CD14-positive monocyte (primary cell): ENCODE measurements around the gene USP15. TPM values are rescaled to one million over a fixed set of nuclear protein-coding genes. Genes with fewer than 3 reads are reported as not detected.

Experiments used
- DNase-seq, 3 donors: peaks; one replicate each; pipeline ENCODE4 v3.0.0-alpha.2; 2011 to 2022
- H2AFZ ChIP-seq: 2 replicates; pipeline ENCODE4 v1.6.0; 2012; ENCODE audit warnings: mild to moderate bottlenecking, low read depth, low read length, inconsistent platforms; ENCODE audit not compliant: insufficient read depth, poor library complexity, severe bottlenecking
- H3K27ac ChIP-seq, 2 donors: 1 replicate in 1 of 2; 2 replicates in 1 of 2; pipeline ENCODE4 v1.5.1; 2012 to 2013; ENCODE audit warnings: low read length in 2 of 2, control low read depth in 1 of 2, inconsistent platforms in 1 of 2, low read depth in 1 of 2, mild to moderate bottlenecking in 1 of 2
- H3K27me3 ChIP-seq, 2 donors: one replicate each; pipeline versions ENCODE4 v1.6.0 to v1.6.1; 2011 to 2013; ENCODE audit warnings: low read length in 2 of 2; ENCODE audit not compliant: control insufficient read depth in 2 of 2, insufficient read depth in 2 of 2
- H3K36me3 ChIP-seq, 2 donors: replicated peaks in 1 of 2; 1 replicate in 1 of 2; 2 replicates in 1 of 2; pipeline versions ENCODE4 v1.5.1 to v1.6.1; 2012 to 2013; ENCODE audit warnings: low read length in 2 of 2, control low read depth in 1 of 2, inconsistent platforms in 1 of 2, mild to moderate bottlenecking in 1 of 2; ENCODE audit not compliant: insufficient read depth in 2 of 2, control insufficient read depth in 1 of 2
- H3K4me1 ChIP-seq, 2 donors: 1 replicate in 1 of 2; 2 replicates in 1 of 2; pipeline versions ENCODE4 v1.5.1 to v1.6.1; 2012 to 2013; ENCODE audit warnings: low read length in 2 of 2, control low read depth in 1 of 2, inconsistent platforms in 1 of 2, mild to moderate bottlenecking in 1 of 2, moderate library complexity in 1 of 2; ENCODE audit not compliant: insufficient read depth in 2 of 2, control insufficient read depth in 1 of 2
- H3K4me2 ChIP-seq: replicated peaks from 2 replicates; pipeline ENCODE3; 2012; ENCODE audit warnings: low read length, moderate library complexity, mild to moderate bottlenecking; ENCODE audit not compliant: poor library complexity, severe bottlenecking; ENCODE audit errors: extremely low read depth
- H3K4me3 ChIP-seq, 3 experiments: fragments of 200-600 bp in 1 of 3; sonication (generic) in 1 of 3; replicated peaks in 1 of 3; 1 replicate in 2 of 3; 2 replicates in 1 of 3; pipeline ENCODE4 v1.5.1; 2011 to 2013; ENCODE audit warnings: low read length in 3 of 3, mild to moderate bottlenecking in 3 of 3, control low read depth in 2 of 3, low read depth in 2 of 3, inconsistent platforms in 1 of 3, moderate library complexity in 1 of 3
- H3K79me2 ChIP-seq: 2 replicates; pipeline ENCODE4 v1.6.0; 2012; ENCODE audit warnings: mild to moderate bottlenecking, control low read depth, inconsistent platforms, low read length, moderate library complexity; ENCODE audit not compliant: insufficient read depth
- H3K9ac ChIP-seq: 2 replicates; pipeline ENCODE4 v1.6.0; 2017; ENCODE audit warnings: low read length, mild to moderate bottlenecking; ENCODE audit not compliant: insufficient read depth, poor library complexity, severe bottlenecking
- H3K9me3 ChIP-seq, 2 donors: replicated peaks in 1 of 2; 1 replicate in 1 of 2; 2 replicates in 1 of 2; pipeline versions ENCODE4 v1.5.1 to v1.6.1; 2012 to 2013; ENCODE audit warnings: low read length in 2 of 2, control low read depth in 1 of 2; ENCODE audit not compliant: control insufficient read depth in 1 of 2, insufficient read depth in 1 of 2
- H4K20me1 ChIP-seq: 2 replicates; pipeline ENCODE4 v1.6.0; 2012; ENCODE audit warnings: mild to moderate bottlenecking, low read length, control low read depth, moderate library complexity; ENCODE audit not compliant: insufficient read depth
- H3K27ac Mint-ChIP-seq, 7 donors: one replicate each; pipeline ENCODE4 v1.8.0; 2020; ENCODE audit warnings: mild to moderate bottlenecking in 7 of 7, mixed read lengths in 7 of 7, moderate library complexity in 6 of 7, inconsistent platforms in 2 of 7
- H3K27me3 Mint-ChIP-seq, 3 donors: one replicate each; pipeline ENCODE4 v1.8.0; 2021 to 2022; ENCODE audit warnings: low read depth in 3 of 3, mild to moderate bottlenecking in 3 of 3, mixed read lengths in 3 of 3, moderate library complexity in 3 of 3, inconsistent platforms in 1 of 3
- H3K36me3 Mint-ChIP-seq, 2 donors: one replicate each; pipeline ENCODE4 v1.8.0; 2020; ENCODE audit warnings: mixed read lengths in 2 of 2, inconsistent platforms in 1 of 2, mild to moderate bottlenecking in 1 of 2
- H3K4me1 Mint-ChIP-seq: one replicate; pipeline ENCODE4 v1.8.0; 2020; ENCODE audit warnings: mild to moderate bottlenecking, mixed read lengths
- H3K4me3 Mint-ChIP-seq, 2 donors: one replicate each; pipeline ENCODE4 v1.8.0; 2020; ENCODE audit warnings: mild to moderate bottlenecking in 2 of 2, mixed read lengths in 2 of 2, moderate library complexity in 1 of 2
- H3K9me3 Mint-ChIP-seq, 7 donors: one replicate each; pipeline ENCODE4 v1.8.0; 2020 to 2022; ENCODE audit warnings: mixed read lengths in 7 of 7, mild to moderate bottlenecking in 6 of 7, moderate library complexity in 6 of 7, inconsistent platforms in 2 of 7
- CTCF ChIP-seq: fragments of 200-600 bp; IDR thresholded peaks from one replicate; pipeline ENCODE4 v1.8.0; 2022; ENCODE audit warnings: antibody characterized with exemption, mild to moderate bottlenecking
- WGBS: methylation state at CpG from one replicate; pipeline ENCODE4 v1.1.5; 2013; ENCODE audit warnings: missing lambda C conversion rate; ENCODE audit not compliant: insufficient coverage; 5-methylcytosine and 5-hydroxymethylcytosine counted together
- intact Hi-C, 2 donors: fragments of 100-400 bp; cut with micrococcal nuclease; formaldehyde crosslinking; loops; one replicate each; pipeline versions ENCODE4 v1.15.0 to v1.15.1; 2023
- polyA plus RNA-seq, 3 donors: library from polyadenylated mRNA; depleted of rRNA in 1 of 3; unstranded in 2 of 3; stranded (reverse) in 1 of 3; fragments of 300-500 nt in 2 of 3; fragments of >200 nt in 1 of 3; fragmentation: Illumina TruSeq in 2 of 3; gene quantifications; 1 replicate in 2 of 3; 2 replicates in 1 of 3; pipeline ENCODE4 v1.2.3, GENCODE V29; 2012 to 2021

USP15 gene
- polyA plus RNA-seq, 3 donors = 146 to 449 (median 180) TPM

DNA sequence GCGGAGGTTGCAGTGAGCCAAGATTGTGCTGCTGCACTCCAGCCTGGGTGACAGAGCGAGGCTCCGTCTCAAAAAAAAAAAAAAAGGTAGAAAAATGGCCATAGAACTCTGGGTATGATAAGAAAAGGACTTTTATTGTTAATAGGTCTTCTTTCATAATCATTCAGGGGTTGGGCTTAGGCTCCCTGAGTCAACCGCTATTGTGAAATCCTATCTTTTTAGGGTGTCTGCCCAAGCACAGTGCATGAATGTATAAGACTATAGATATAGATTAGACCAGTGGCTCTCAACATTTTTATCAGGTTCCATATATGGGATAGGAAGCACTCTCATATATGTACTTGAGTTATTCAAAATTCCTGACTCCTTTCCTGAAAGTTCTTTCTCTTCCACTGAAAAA is 48.7 kb upstream of the USP15 start:
- H3K9me3 ChIP-seq = no peaks in the 10 kb centered on the region
- TF ChIP-seq CTCF = no peak
- H2AFZ ChIP-seq = no peak overlapping the region
- no peaks in the 10 kb centered on the region for H3K36me3 ChIP-seq
- peaks cover 0 to 1% of the 10 kb centered on the region in 2 donors for H3K36me3 Mint-ChIP-seq
- H3K4me3 Mint-ChIP-seq = peak overlapping the region; percentile 50 to 57
- H3K27me3 Mint-ChIP-seq = no peaks in the 10 kb centered on the region
- peaks cover 61% of the 10 kb centered on the region for H3K4me1 Mint-ChIP-seq
- 28% methylated on average over 3 of the region's 4 CpGs for WGBS
- peak overlapping the region; percentile 29 for H3K9ac ChIP-seq
- peaks cover 18% of the 10 kb centered on the region for H3K79me2 ChIP-seq
- peaks cover 0 to 2% (median 1%) of the 10 kb centered on the region in 7 donors for H3K9me3 Mint-ChIP-seq
- no peaks in the 10 kb centered on the region for H3K27me3 ChIP-seq
- peak overlapping the region in 1 of 3 experiments; percentile 52 for H3K4me3 ChIP-seq
- peaks cover 51 to 64% of the 10 kb centered on the region in 2 donors for H3K4me1 ChIP-seq
- H3K27ac ChIP-seq = peak overlapping the region; percentile 73 to 81
- DNase-seq = peak; percentile 78 to 94 (median 88)
- peak overlapping the region; percentile 85 to 96 (median 93) for H3K27ac Mint-ChIP-seq
- intact Hi-C loops = loop anchor here (5.0 kb wide), 2 partner anchors 41 to 391 kb away; no protein-coding TSS in a partner anchor
- no peaks in the 10 kb centered on the region for H4K20me1 ChIP-seq
- H3K4me2 ChIP-seq = peak overlapping the region; percentile 57

- Mint-ChIP-seq H3K9me3 (no peaks in the 10 kb centered on the region), H3K27ac (peak overlapping the region; percentile 85 to 93 (median 91)), H3K36me3 (peaks cover 0 to 1% of the 10 kb centered on the region in 2 donors), H3K4me1 (peaks cover 75% of the 10 kb centered on the region), H3K27me3 (peaks cover 0 to 2% (median 0%) of the 10 kb centered on the region in 3 donors), H3K4me3 (peak overlapping the region; percentile 63 to 71)
- Histone ChIP-seq H3K79me2 (peaks cover 33% of the 10 kb centered on the region), H4K20me1 (no peaks in the 10 kb centered on the region), H3K9me3 (no peaks in the 10 kb centered on the region), H3K4me1 (peaks cover 69 to 82% of the 10 kb centered on the region in 2 donors), H3K4me2 (peak overlapping the region; percentile 75), H3K27me3 (no peaks in the 10 kb centered on the region), H3K4me3 (peak overlapping the region; percentile 10 to 71 (median 35)), H3K36me3 (no peaks in the 10 kb centered on the region), H3K27ac (peak overlapping the region; percentile 66 to 86), H2AFZ (no peak overlapping the region), H3K9ac (no peak overlapping the region)
- peak in 2 of 3 donors; percentile 76 to 83 for DNase-seq
- intact Hi-C loops = loop anchor here (5.0 kb wide), 2 partner anchors 37 to 387 kb away; no protein-coding TSS in a partner anchor
- TF ChIP-seq CTCF = no peak
Measured at GRCh38 chr12:62214846-62215245, 45.4 kb upstream of the USP15 start.
